Ascending aorta (tissue), 2 donors: ENCODE data around the gene GNA12. TPM values are rescaled to one million over a fixed set of nuclear protein-coding genes. Genes with fewer than 3 reads are reported as not detected.

ENCODE experiments used
- DNase-seq, 2 donors: peaks; one replicate each; pipeline ENCODE4 v3.0.0-alpha.2; 2019; ENCODE audit warnings: low spot score in 2 of 2
- H3K27ac ChIP-seq, 2 donors: fragments of 200-600 bp; sonication (generic); one replicate each; pipeline ENCODE4 v1.5.1; 2016 to 2017; ENCODE audit warnings: mild to moderate bottlenecking in 1 of 2
- H3K27me3 ChIP-seq: fragments of 200-600 bp; sonication (generic); one replicate; pipeline ENCODE4 v1.5.1; 2017
- H3K36me3 ChIP-seq, 2 donors: fragments of 200-600 bp; sonication (generic); one replicate each; pipeline ENCODE4 v1.5.1; 2016
- H3K4me1 ChIP-seq, 2 donors: fragments of 200-600 bp; sonication (generic); one replicate each; pipeline ENCODE4 v1.5.1; 2016 to 2017; ENCODE audit warnings: mild to moderate bottlenecking in 1 of 2
- H3K4me3 ChIP-seq, 2 donors: fragments of 200-600 bp; sonication (generic); one replicate each; pipeline ENCODE4 v1.5.1; 2016 to 2017; ENCODE audit warnings: mild to moderate bottlenecking in 1 of 2
- H3K9me3 ChIP-seq, 2 donors: fragments of 200-600 bp; sonication (generic); one replicate each; pipeline ENCODE4 v1.5.1; 2016
- CTCF ChIP-seq, 3 experiments: fragments of 200-600 bp in 2 of 3; fragments of 450-650 bp in 1 of 3; sonication (generic) in 2 of 3; IDR thresholded peaks; one replicate each; pipeline ENCODE4 v1.5.1; 2016 to 2019; ENCODE audit warnings: antibody characterized with exemption in 3 of 3, mild to moderate bottlenecking in 1 of 3, moderate library complexity in 1 of 3
- intact Hi-C: fragments of 100-400 bp; cut with DNase I; formaldehyde crosslinking; loops from one replicate; pipeline ENCODE4 v1.15.1; 2023
- total RNA-seq: library from RNA; depleted of rRNA; stranded (reverse); fragments of >200 nt; gene quantifications from one replicate; pipeline ENCODE4 v1.1.0, GENCODE V29; 2016

Gene GNA12
- total RNA-seq, 1 donor from 2014 or later = 61.0 TPM

GRCh38 chr7:2818653-2819052 lies 25.5 kb downstream of the GNA12 start:
- H3K27ac ChIP-seq = no peak overlapping the region
- no peaks in the 10 kb centered on the region for H3K9me3 ChIP-seq
- no peaks in the 10 kb centered on the region for H3K36me3 ChIP-seq
- DNase-seq = no peak
- no peak for TF ChIP-seq CTCF (IDR thresholded peaks at IDR 0.05)
- intact Hi-C loops = no loop called here
- H3K4me1 ChIP-seq = peaks cover 1 to 12% of the 10 kb centered on the region in 2 donors
- no peaks in the 10 kb centered on the region for H3K27me3 ChIP-seq
- H3K4me3 ChIP-seq = no peak overlapping the region

- Histone ChIP-seq H3K9me3 (no peaks in the 10 kb centered on the region), H3K27ac (no peak overlapping the region), H3K36me3 (no peaks in the 10 kb centered on the region), H3K27me3 (no peaks in the 10 kb centered on the region), H3K4me3 (no peak overlapping the region), H3K4me1 (peaks cover 0 to 9% of the 10 kb centered on the region in 2 donors)
- intact Hi-C loops = no loop called here
- DNase-seq = no peak
- TF ChIP-seq CTCF (IDR thresholded peaks at IDR 0.05) = no peak
These were observed 26.0 kb downstream of the GNA12 start for GRCh38 chr7:2818121-2818520.

GRCh38 chr7:2817456-2817855 lies 26.7 kb downstream of the GNA12 start:
- TF ChIP-seq CTCF (IDR thresholded peaks at IDR 0.05) = no peak
- H3K36me3 ChIP-seq = no peaks in the 10 kb centered on the region
- H3K4me1 ChIP-seq = peaks cover 0 to 11% of the 10 kb centered on the region in 2 donors
- no peak overlapping the region for H3K4me3 ChIP-seq
- no peak overlapping the region for H3K27ac ChIP-seq
- intact Hi-C loops = no loop called here
- H3K9me3 ChIP-seq = no peaks in the 10 kb centered on the region
- H3K27me3 ChIP-seq = no peaks in the 10 kb centered on the region
- no peak for DNase-seq

- intact Hi-C loops = no loop called here
- TF ChIP-seq CTCF (IDR thresholded peaks at IDR 0.05) = no peak
- Histone ChIP-seq H3K27me3 (no peaks in the 10 kb centered on the region), H3K27ac (no peak overlapping the region), H3K4me3 (no peak overlapping the region), H3K36me3 (no peaks in the 10 kb centered on the region), H3K9me3 (no peaks in the 10 kb centered on the region), H3K4me1 (peaks cover 3 to 16% of the 10 kb centered on the region in 2 donors)
- DNase-seq = no peak
These were observed 28.2 kb downstream of the GNA12 start for GRCh38 chr7:2815875-2816245.

- Histone ChIP-seq H3K4me3 (no peak overlapping the region), H3K4me1 (peaks cover 3 to 12% of the 10 kb centered on the region in 2 donors), H3K27me3 (no peaks in the 10 kb centered on the region), H3K9me3 (no peaks in the 10 kb centered on the region), H3K27ac (no peak overlapping the region), H3K36me3 (no peaks in the 10 kb centered on the region)
- DNase-seq = no peak
- intact Hi-C loops = loop anchor here (5.0 kb wide), 1 partner anchor 58 kb away; no protein-coding TSS in a partner anchor
- TF ChIP-seq CTCF (IDR thresholded peaks at IDR 0.05) = no peak
These were observed 28.9 kb downstream of the GNA12 start for GRCh38 chr7:2814946-2815874.
